ENCODE data around the gene MICOS13.

- no peak for TF ChIP-seq WT1 (tag by site-specific recombination; IDR thresholded peaks at IDR 0.05)
- no peak for TF ChIP-seq ZNF174 (tag by site-specific recombination; IDR thresholded peaks at IDR 0.05)
- TF ChIP-seq ZSCAN18 (tag by site-specific recombination; IDR thresholded peaks at IDR 0.05): no peak
- TF ChIP-seq CTCF (tag by site-specific recombination; IDR thresholded peaks at IDR 0.05): no peak
Measured at GRCh38 chr19:5643060-5643459, 37.3 kb downstream of the MICOS13 start.

Measured in HEK293 (cell line).